Activated CD8-positive, alpha-beta memory T cell treated with anti-CD3 and anti-CD28 coated beads, Interleukin-2, amount 50 U/mL, for 1 hour (primary cell): ENCODE measurements around the gene CCDC187.

ENCODE experiments used
- DNase-seq: peaks from one replicate; pipeline ENCODE4 v3.0.0-alpha.2; 2020; ENCODE audit errors: extremely low read depth

Gene CCDC187

GRCh38 chr9:136311051-136312008 lies 7.4 kb upstream of the CCDC187 start:
- no peak for DNase-seq

- DNase-seq: no peak
Observed at GRCh38 chr9:136310273-136311030, 6.6 kb upstream of the CCDC187 start.

- DNase-seq: no peak
Observed at GRCh38 chr9:136309806-136310220, 5.9 kb upstream of the CCDC187 start.

- DNase-seq: no peak
Observed at GRCh38 chr9:136309101-136309801, 5.4 kb upstream of the CCDC187 start.

GRCh38 chr9:136308702-136309053 lies 4.8 kb upstream of the CCDC187 start:
- no peak for DNase-seq

- DNase-seq: no peak
Observed at GRCh38 chr9:136308006-136308701, 4.3 kb upstream of the CCDC187 start.

- DNase-seq: no peak
Observed at GRCh38 chr9:136307215-136307750, 3.4 kb upstream of the CCDC187 start.

- DNase-seq: no peak
Observed at GRCh38 chr9:136306211-136307208, 2.6 kb upstream of the CCDC187 start.

GRCh38 chr9:136305804-136306203 lies 1.9 kb upstream of the CCDC187 start:
- no peak for DNase-seq

GRCh38 chr9:136304981-136305380 lies 1.1 kb upstream of the CCDC187 start:
- DNase-seq: no peak

- DNase-seq: no peak
Observed at GRCh38 chr9:136304456-136304855, 562 bp upstream of the CCDC187 start.

GRCh38 chr9:136303066-136303824 lies 649 bp downstream of the CCDC187 start:
- no peak for DNase-seq

- no peak for DNase-seq
Observed at GRCh38 chr9:136302527-136302926, 1.4 kb downstream of the CCDC187 start.

GRCh38 chr9:136300866-136301265 lies 3.0 kb downstream of the CCDC187 start:
- no peak for DNase-seq

- no peak for DNase-seq
Observed at GRCh38 chr9:136300016-136300545, 3.8 kb downstream of the CCDC187 start.

GRCh38 chr9:136299541-136299940 lies 4.4 kb downstream of the CCDC187 start:
- DNase-seq: no peak

GRCh38 chr9:136299116-136299515 lies 4.8 kb downstream of the CCDC187 start:
- no peak for DNase-seq

- no peak for DNase-seq
Observed at GRCh38 chr9:136297766-136298735, 5.8 kb downstream of the CCDC187 start.
